CD4-positive, alpha-beta T cell treated with Interleukin-4 for 1 hour (primary cell): ENCODE measurements around the gene LCE3E.
"Not testable (repeated sequence)": the region's sequence is repeated elsewhere in the genome, so short reads cannot be mapped to it uniquely, and the experiment has no call there.

Experiments
- DNase-seq, 2 donors: peaks; one replicate each; pipeline ENCODE4 v3.0.0-alpha.2; 2020 to 2022

LCE3E gene

DNA sequence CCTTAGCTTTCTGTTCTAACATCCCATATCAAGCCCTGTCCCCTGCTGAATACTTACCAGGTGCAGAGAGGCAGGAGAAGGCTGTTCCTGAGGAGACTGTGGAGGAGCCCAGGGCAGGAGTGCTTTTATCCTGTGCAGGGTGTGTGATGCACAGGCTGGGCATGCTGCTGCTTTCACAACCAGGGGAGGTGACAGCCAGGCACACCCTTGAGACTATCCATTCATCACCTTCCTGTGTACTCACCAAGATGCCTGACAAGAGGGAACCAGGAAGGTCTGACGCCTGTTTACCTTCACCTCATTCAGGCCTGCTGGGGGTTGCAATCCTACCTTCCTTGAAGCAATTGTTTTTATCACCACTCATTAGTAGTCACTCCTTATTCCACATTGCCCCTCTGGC lies at the start of gene LCE3E:
Gene LCE3E, minus strand, starts transcription at position 100 of the 400 bp plus-strand sequence. CDS start 572 bp downstream, outside the sequence.
- no peak for DNase-seq

DNA sequence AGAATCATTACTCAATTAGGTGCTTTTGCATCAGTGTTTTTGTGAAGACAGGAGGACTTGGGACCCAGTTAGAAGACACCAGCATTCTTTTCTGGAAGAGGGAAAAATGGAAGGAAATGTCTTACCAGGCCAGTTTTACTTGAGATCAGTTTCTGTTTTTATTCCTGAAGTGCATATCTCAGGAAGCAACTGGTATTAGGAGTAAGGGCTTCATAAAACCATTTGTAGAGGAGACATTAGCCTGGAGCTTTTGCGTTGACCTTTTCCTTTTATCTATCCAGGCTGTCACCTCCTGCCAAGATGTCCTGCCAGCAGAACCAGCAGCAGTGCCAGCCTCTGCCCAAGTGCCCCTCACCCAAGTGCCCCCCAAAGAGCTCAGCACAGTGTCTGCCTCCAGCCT lies 46.9 kb upstream of the LCE3E start, which contains the start of gene LCE3B:
Gene LCE3B, plus strand, starts transcription at position 301 of the 400 bp plus-strand sequence. Its CDS starts 0 bp downstream, at position 301.
- no peak for DNase-seq

DNA sequence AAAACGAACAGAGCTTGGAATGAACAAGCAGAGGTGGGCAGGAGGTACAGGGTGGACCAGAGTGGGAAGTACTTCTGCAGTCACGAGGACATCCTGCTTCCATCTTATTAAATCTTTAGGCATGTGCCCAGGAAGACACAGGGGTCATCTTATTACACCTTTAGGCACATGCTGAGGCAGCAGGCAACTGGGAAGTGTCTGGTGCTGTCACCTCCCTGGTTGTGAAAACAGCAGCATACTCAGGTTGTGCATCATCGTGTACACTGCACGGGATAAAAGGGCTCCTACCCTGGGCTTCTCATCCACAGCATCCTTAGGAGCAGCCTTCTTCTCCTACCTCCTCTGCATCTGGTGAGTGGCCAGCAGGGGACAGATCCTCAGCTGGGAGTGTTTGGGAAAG lies 33.4 kb upstream of the LCE3E start, which contains the start of gene LCE3C:
Gene LCE3C, plus strand, starts transcription at position 301 of the 400 bp plus-strand sequence. CDS start 498 bp downstream, outside the sequence.
- no peak for DNase-seq

DNA sequence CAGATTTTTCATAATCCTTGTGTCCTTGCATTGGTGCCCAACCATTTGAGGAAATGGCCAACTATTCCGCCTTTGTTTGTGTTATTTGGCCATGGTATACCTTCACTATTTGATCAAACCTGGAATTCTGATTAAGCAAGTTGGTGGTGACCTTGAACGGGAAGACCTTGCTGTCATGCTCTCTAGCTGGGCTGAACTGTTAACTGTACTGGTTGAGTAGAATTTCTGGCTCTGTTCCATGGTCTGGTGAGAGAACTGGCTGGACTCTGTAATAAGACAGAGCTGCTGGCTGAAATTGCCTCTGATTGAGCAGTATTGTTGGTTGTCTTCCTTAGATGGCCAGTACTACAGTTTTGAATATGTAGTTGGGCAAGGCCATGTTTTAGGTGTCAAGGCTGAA lies 30.4 kb upstream of the LCE3E start:
- no peak for DNase-seq

- DNase-seq = no peak
Measured at GRCh38 chr1:152585586-152585985, 19.0 kb upstream of the LCE3E start.

DNA sequence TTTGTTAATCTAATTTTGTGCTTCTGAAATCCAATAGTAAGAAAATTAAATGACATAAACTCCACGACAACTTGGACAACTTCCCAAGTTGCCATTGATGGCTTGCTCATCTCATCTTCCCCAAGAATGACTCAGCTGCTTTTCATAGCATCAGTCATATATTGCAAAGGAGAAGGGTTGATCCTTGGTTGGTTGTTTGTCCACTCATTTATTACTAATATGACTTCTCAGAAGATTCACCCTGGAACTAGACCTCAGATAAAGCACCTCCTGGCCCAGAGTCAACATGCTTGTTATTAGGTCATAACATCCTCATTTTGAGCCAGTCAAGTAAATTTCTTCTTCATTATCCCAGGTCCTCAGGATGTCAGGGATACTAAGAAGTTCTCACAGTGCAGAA lies 16.1 kb upstream of the LCE3E start:
- DNase-seq = no peak

DNA sequence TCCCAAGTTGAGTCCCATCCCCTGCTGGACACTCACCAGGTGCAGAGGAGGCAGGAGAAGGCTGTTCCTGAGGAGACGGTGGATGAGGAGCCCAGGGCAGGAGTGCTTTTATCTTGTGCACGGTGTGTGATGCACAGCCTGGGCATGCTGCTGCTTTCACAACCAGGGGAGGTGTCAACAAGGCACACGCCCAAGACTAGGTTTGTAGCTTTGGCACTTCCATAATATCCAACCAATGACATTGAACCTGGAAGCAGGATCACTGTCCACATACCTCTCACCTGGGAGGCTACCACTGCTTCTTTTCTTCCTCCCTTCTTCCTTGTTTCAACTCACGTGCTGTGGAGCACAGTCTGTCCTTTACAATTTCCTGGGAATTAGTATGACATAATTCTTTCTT lies 13.9 kb upstream of the LCE3E start, which contains the start of gene LCE3D:
Gene LCE3D, minus strand, starts transcription at position 84 of the 400 bp plus-strand sequence. CDS start 580 bp downstream, outside the sequence.
- no peak for DNase-seq

- not testable (repeated sequence) for DNase-seq
Measured at GRCh38 chr1:152579526-152579925, 12.9 kb upstream of the LCE3E start.

GRCh38 chr1:152577168-152577567 lies 10.6 kb upstream of the LCE3E start:
- DNase-seq = no peak

GRCh38 chr1:152565535-152566215 lies 905 bp downstream of the LCE3E start:
- no peak for DNase-seq

- DNase-seq = no peak
Measured at GRCh38 chr1:152565115-152565514, 1.5 kb downstream of the LCE3E start.

- not testable (repeated sequence) for DNase-seq
Measured at GRCh38 chr1:152548358-152548757, 18.2 kb downstream of the LCE3E start.

DNA sequence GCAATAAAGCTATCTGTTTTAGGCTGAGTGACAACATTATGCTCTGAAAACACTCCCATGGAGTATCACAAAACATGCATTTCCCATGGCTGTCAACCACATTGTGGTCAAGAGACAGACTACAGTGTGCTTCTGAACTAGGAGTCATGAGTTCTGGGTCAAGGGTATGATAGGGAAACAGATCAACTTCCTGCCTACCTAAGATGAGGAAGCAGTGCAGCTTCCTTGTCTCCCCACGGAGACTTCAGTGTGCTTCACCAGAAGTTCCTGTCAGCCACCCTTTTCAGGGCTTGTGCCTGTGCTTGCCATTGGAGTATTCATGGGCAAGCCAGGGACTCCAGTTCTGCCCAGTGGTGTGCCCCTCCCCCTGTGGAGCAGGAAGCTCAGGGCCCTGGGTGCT lies 19.9 kb downstream of the LCE3E start:
- DNase-seq = no peak

GRCh38 chr1:152543820-152544219 lies 22.8 kb downstream of the LCE3E start:
- DNase-seq = no peak

DNA sequence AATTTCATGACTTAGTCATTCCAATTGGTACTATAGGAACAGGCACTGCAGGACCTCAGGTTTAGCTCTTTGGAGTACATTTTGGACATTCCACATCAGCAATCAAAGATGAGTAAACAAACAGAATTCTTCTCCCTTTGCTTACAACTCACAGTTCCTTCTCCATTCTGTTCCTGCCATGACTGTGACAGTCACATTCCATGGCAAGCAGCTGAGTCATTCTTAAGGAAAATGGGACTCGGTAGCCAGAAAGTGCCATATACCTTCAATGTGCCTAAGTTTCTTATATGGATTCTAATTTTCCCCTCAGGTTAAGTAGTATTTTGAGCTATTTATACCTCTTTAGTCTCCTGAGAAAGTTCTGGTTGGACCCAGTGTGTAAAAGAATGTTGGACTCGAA lies 26.7 kb downstream of the LCE3E start:
- DNase-seq = no peak

- no peak for DNase-seq
Measured at GRCh38 chr1:152537496-152537895, 29.1 kb downstream of the LCE3E start.

DNA sequence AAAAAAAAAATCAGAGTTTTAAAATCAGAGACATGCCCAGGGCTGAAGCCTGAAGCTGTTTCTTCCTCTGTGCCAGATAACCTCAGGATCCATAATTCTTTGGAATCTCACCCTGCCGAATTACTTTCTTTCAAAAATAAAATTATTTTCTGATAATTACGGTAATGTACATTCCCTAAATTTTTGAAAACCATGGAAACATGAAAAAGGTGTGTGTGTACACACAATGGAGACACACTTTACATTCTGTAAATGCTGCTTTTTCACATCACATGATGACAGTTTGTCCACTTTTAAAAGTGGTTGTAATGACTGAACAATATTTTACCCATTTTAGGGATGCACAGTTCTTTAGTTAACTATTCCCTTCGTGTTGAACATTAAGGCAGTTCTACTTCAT lies 30.8 kb downstream of the LCE3E start:
- no peak for DNase-seq

GRCh38 chr1:152533327-152533938 lies 33.1 kb downstream of the LCE3E start:
- no peak for DNase-seq

DNA sequence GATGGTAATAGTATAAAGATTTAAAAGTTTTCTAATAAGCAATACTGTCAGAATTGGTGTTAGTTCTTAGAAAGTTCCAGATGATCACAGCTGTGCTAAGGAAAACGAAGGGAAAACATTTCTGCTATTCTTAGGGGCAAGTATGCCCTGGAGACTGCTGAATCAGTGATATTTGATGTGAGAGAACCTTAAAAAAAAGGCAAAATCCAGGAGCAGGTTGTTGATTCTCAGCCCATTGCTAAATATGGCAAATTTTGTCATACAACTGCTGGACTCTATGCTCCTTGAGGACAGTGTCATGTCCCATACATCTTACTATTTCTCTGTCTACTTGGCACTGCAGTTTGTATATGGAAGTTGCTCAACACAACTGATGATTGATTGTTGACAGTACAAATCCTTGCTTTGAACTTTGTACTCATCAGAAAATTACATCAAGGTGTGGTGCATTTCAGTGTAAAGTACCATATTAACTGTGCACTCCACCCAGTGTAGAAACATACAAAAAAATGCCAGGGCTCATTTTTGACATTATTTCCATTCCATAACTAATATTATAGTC lies 41.4 kb downstream of the LCE3E start:
- DNase-seq = no peak

- DNase-seq = no peak
Measured at GRCh38 chr1:152520561-152521090, 46.0 kb downstream of the LCE3E start.

DNA sequence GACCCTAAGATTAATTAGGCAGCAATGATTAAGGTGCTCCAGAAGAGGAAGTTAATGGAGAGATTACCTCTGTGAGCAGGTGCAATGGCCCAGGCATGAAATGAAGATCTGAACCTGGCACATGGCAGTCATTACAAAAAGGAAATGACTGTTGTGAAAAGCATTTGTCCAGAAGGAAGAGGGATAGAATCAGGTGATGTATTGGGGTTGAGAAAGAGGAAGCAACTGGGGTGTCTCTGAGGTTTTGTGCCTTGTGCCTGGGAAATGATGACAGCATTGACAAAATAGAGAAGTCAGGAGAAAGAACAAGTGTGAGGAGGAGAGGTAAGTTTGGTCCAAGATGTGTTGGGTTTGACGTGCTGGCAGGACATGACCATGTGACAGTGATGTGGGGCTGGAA lies 46.7 kb downstream of the LCE3E start:
- no peak for DNase-seq

DNA sequence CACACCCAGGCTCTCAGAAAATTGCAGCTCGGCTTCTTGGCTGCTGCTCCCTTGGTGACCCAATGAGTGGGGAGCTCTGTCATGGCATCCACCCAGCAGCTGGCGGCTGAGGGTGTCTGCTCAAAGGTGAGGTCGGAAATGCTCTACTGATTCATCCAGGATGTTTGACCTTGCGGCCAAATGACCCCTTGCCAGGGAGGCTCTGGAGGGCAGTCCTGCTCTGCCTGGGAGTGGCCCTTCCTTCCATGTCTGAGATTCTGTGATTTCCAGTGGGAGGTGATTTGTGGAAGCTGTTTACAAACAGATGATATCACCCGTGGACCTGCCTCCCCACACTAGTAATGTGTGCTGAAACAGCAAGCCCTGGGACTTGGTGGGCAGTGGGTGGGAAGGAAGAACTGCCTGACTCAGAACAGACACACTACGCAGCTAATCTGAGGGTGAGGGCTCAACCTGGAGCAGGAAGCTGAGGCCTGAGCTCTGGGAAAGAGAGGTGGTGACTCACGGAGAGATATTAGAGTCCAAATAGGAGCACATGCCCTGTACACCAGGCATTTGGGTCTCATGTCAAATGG lies 49.3 kb downstream of the LCE3E start:
- no peak for DNase-seq

GRCh38 chr1:152516082-152516481 lies 50.5 kb downstream of the LCE3E start:
- no peak for DNase-seq
